ENCODE measurements around the gene SNCB. TPM values are rescaled to one million over a fixed set of nuclear protein-coding genes. Genes with fewer than 3 reads are reported as not detected.

Gene SNCB
- total RNA-seq, 1 donor from 2014 or later: not detected

DNA sequence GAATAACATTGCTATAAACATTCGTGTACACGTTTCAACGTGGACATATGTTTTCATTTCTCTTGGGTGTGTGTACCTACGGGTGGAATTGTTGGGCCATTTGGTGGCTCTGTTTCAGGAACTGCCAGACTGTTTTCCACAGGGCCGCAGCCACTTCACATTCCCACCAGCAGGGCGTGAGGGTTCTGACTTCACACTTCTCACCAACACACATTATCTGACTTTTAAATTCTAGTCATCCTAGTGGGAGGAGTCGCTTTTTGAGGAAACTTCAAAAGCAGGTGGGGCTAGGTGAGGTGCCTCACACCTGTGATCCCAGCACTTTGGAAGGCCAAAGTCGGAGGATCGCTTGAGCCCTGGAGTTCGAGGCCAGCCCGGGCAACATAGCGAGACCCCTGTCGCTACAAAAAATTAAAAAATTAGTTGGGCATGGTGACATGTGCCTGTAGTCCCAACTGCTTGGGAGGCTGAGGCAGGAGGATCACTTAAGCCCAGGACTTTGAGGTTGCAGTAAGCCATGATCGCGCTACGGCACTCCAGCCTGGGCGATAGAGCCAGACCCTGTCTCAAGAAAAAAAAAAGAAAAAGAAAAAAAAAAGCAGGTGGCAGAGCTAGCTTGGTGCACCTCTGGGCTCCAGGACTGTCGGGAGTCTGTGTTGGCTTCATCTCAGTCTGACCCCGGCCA is 45.5 kb upstream of the SNCB start:
- FAIRE-seq (no peak), DNase-seq (ENCODE audit: low read depth) (peak; percentile 43)
- H3K27me3 ChIP-seq (ENCODE audit: control insufficient read depth, insufficient read depth, low read length): peaks cover 20% of the 10 kb centered on the region
- H3K4me3 ChIP-seq (ENCODE audit: low read depth, low read length): no peak overlapping the region
- TF ChIP-seq CTCF (IDR thresholded peaks at IDR 0.05; ENCODE audit: insufficient read depth, low read length, severe bottlenecking): peak; percentile 64
- H3K36me3 ChIP-seq (ENCODE audit: control insufficient read depth, insufficient read depth, low read length): no peaks in the 10 kb centered on the region

DNA sequence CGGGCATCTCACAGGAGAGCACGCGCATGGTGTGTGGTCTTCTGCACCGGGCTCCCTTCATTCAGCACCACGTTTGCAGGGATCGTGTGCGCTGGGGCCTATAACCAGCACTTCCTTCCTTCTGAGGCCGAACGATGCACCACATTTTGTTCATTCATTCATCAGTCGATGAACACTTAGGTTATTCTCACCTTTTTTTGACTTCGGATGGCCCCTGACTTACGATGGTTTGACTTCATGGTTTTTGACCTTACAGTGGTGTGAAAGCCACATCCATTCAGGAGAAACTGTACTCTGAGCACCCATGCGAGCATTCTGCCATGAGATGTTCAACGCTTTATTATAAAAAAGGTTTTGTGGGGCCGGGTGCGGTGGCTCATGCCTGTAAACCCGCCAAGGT is 44.5 kb upstream of the SNCB start:
- Histone ChIP-seq H3K4me3 (ENCODE audit: low read depth, low read length) (no peak overlapping the region), H3K36me3 (ENCODE audit: control insufficient read depth, insufficient read depth, low read length) (no peaks in the 10 kb centered on the region), H3K27me3 (ENCODE audit: control insufficient read depth, insufficient read depth, low read length) (peaks cover 15% of the 10 kb centered on the region)
- TF ChIP-seq CTCF (IDR thresholded peaks at IDR 0.05; ENCODE audit: insufficient read depth, low read length, severe bottlenecking): no peak
- DNase-seq (ENCODE audit: low read depth) (no peak), FAIRE-seq (no peak)

DNA sequence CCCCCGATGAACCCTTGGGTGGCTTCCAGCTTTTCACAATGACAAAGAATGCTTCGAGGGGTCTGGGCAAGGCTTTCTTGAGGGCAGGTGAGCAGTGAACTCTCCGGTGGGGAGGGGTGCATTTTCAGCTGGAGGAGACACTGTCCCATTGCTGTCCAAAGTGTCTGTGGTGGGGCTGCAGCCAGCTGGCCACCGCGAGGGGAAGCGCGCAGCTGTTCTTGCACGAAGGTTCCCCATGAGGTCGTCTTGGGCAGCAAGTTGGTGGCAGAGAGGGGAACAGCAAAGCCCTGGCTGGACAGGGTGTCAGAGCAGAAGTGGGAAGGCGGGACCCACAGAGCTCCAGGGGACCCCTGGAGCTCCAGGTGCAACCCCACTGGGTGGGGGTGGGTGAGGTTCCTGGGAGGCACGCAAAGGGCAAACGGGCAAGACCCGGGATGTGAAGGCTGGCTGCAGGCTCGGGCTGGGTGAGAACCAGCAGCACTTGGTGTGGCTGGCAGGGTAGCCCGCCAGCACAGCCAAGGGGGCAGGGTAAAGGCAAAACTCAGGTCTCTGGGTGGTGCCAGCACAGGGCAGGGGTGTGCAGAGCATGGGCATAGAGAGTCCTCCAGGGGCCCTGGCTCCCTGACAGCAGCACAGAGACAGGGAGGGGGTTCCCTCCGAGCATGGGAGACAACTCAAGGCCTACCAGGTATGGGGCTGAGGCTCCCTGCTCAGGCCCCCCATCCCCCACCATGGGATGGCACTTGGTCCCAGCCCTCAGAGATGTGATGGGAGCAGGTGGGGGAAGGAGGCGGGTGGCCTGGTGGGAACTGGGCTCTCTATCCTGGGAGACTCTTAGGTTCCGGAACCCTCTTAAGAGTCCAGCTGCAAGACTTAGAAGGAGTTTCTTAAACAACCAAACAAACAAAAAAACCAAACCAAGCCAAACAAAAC is 43.6 kb upstream of the SNCB start:
- peaks cover 12% of the 10 kb centered on the region for H3K27me3 ChIP-seq (ENCODE audit: control insufficient read depth, insufficient read depth, low read length)
- no peak for TF ChIP-seq CTCF (IDR thresholded peaks at IDR 0.05; ENCODE audit: insufficient read depth, low read length, severe bottlenecking)
- DNase-seq (ENCODE audit: low read depth) (no peak), FAIRE-seq (no peak)
- no peaks in the 10 kb centered on the region for H3K36me3 ChIP-seq (ENCODE audit: control insufficient read depth, insufficient read depth, low read length)
- H3K4me3 ChIP-seq (ENCODE audit: low read depth, low read length): no peak overlapping the region

DNA sequence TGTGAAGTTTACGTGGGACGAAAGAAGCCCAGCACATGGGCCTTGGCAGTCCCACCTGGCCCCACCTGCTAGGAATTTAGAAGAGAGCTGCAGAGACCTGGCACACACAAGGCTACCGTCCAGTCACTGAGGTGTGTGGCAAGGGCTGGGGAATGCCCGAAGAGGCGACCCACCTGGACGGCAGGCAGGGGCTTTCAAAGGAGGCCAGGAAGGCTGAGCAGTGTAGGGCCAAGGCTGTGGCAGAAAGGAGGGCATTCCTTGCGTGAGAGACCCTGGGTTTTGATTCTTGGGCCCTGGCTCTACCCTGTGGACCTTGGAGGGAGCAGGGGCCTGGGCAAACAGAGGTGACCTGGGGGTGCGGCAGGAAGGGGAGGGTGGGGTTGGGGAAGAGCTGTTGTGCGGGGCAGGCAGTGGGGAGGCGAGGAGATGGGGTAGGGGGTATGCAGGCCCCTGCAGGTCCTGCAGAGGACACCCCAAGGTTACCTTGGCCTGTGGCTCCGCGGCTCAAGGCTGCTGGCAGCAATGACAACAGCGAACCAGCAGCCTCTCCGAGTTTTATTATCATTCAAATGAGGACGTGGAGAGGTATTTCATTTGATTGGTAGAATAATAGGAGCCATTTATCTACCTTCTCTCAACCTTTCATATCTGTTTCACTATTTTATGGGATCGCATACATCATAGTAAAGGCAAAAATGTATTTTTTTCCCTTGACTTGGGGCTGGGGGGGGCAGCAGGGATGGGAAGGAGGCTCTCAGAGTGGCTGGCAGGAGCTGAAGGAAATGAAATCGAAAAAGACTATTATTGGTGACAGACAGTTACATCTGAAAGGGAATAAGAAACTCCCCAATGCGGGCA is 41.8 kb upstream of the SNCB start:
- no peak for TF ChIP-seq CTCF (IDR thresholded peaks at IDR 0.05; ENCODE audit: insufficient read depth, low read length, severe bottlenecking)
- FAIRE-seq: no peak

DNA sequence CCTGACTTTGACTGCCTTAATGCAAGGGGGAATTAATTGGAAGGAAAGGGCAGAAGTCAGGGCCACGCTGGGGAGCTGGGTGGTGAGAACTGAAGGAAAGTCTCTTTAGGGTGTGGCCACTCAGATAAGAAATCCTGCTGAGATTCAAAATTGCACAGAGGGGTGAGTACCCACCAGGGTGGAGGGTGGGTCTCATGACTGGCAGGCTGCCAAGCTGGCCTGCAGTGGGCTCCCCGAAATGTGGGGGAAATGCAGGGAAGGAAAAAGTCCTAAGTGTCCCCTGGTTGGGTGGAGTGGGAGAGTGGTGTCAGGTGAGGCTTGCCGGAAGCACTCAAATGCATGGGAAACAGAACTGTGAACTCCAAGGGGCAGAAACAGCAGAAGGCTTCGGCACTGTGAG is 41.1 kb upstream of the SNCB start:
- DNase-seq (ENCODE audit: low read depth): no peak
- FAIRE-seq: no peak
- TF ChIP-seq CTCF (IDR thresholded peaks at IDR 0.05; ENCODE audit: insufficient read depth, low read length, severe bottlenecking): no peak
- H3K4me3 ChIP-seq (ENCODE audit: low read depth, low read length): no peak overlapping the region
- no peaks in the 10 kb centered on the region for H3K36me3 ChIP-seq (ENCODE audit: control insufficient read depth, insufficient read depth, low read length)
- peaks cover 16% of the 10 kb centered on the region for H3K27me3 ChIP-seq (ENCODE audit: control insufficient read depth, insufficient read depth, low read length)

More for the DNA sequence above, 41.8 kb upstream of the SNCB start:
- no peak for DNase-seq (ENCODE audit: low read depth)
- no peak overlapping the region for H3K4me3 ChIP-seq (ENCODE audit: low read depth, low read length)
- H3K27me3 ChIP-seq (ENCODE audit: control insufficient read depth, insufficient read depth, low read length): peaks cover 16% of the 10 kb centered on the region
- H3K36me3 ChIP-seq (ENCODE audit: control insufficient read depth, insufficient read depth, low read length): no peaks in the 10 kb centered on the region
